Activated gamma-delta T cell treated with Interleukin-2 at 50 U/mL for 16 hours (primary cell): ENCODE measurements around the gene INTS3.

Experiments
- DNase-seq: peaks from one replicate; pipeline ENCODE4 v3.0.0-alpha.2; 2020

The INTS3 gene

DNA sequence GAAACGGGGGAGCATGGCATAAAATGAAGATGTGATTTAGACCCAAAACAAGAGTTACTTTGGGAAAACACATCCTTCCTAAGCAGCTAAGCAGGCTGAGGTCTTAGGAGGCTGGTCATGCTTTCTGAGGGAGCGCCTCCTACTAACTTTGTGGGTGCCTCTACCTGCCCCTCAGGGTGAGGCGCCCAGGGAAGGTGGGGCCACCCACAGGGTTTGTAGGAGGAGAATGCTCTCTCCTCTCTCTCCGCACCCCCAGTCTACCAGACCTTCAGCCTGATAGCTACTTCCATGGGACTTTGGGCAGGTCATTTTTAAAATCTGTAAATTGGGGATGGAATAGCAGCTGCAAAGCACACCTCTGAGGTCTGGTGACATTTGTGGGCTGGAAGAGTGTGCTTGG, 71.2 kb downstream of the INTS3 start:
- no peak for DNase-seq

DNA sequence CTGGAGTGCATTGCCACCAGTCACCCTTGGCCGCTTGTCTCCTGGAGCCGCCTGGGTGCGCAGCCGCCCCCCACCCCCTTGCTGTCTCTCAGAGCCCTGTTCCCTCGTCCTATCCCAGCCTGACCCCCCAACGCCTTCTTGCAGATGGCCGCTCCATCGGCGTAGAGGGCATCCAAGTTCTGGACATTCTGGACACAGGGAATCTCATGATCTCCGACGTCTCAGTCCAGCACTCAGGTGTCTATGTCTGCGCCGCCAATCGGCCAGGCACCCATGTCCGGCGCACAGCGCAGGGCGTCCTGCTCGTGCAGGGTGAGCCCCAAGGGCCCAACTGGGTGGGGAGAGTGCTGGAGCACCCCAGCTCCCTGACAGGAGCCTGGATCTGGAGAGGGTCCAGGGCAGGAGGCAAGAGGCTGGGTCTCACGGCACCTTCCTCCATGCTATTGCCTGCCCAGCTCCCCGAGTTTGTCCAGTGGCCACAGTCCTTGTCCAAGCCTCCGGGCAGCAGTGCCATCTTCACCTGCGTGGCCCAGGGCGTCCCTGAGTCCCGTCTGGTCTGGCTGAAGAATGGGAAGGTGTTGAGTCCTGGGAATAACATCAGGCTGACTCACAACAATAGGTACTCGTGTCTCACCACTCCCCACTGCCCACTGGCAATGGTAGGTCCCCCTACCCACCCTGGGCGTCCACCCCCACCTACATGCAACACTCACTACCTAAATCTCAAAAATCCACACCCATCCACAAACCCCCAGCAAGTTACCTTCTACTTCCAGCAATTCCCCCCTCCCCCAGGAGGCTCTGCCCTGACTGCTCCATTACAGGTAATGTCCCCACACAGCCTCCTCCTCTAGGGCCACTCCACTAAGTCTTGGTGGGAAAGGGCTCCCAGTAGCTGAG, 72.0 kb downstream of the INTS3 start:
- no peak for DNase-seq

GRCh38 chr1:153800516-153800915, 72.7 kb downstream of the INTS3 start:
- DNase-seq = no peak

GRCh38 chr1:153801028-153801625, 73.3 kb downstream of the INTS3 start:
- no peak for DNase-seq

DNA sequence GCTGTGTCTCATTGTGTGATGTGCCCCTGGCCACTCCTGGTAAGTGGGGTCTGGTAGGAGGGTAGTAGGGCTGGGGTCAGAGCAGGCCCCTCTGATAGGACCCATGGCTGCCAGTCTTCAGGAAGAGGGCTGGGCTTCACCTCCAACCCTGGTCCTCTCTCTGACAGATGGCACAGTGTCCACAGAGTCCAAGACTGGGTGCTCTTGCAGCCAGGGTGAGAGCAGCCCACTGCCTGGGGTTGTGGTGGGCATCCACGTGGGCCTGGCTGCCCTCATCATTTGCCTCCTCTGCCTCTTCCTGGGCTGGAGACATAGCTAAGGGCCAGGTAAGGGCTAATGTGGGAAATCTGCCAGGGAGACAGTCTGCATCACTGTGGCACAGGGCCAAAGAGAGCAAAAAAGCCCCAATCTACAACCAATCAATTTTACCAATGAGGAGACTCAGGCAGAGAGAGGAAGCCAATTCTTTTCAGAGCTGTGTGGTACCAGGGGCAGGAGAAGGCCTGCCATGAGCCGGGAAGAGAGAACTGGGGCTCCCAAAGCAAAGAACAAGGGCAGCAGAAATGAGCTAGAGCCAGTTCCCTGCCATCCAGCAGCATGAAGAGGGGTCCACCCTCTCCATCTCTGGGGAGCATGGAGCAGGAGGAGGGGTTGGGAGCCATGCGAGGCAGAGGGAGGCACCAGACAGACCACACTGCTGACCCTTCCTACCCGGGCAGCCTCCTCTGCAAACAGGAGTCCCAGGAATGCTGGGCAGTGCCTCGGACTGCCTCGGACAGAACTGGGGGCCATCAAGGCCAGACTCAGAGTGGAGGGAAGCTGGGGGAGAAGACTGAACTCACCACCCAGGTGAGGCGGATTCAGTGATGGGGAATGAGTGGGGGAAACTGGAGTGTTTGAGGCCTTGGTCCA, 74.2 kb downstream of the INTS3 start:
- no peak for DNase-seq

DNA sequence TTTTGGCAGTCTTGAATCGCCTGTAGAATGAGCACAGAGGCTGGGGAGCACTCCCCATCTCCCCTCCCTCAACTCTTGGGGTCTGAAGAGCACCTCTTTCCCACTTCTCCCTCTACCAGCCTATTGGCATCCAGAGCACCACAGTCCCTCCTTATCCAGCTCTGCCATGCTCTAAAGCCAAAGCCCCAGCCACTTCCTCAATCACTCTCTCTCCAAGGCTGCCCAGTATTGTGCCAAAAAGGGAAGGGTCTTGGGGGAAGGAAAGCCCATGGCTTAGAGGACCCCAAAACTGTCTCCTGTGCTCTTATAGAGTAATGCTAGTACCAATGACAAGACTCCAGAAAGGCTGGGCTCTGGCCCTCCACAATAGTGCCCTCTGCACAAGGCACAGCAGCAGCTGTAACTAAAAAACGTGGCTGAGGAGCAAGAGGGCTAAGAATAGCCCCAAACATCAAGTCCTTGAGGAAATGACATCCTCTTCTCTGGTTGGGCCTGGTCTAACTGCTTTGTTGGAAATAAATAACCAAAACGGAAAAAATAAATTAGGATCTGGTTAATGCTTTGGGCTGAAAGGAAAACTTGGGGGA, 75.7 kb downstream of the INTS3 start:
- no peak for DNase-seq

DNA sequence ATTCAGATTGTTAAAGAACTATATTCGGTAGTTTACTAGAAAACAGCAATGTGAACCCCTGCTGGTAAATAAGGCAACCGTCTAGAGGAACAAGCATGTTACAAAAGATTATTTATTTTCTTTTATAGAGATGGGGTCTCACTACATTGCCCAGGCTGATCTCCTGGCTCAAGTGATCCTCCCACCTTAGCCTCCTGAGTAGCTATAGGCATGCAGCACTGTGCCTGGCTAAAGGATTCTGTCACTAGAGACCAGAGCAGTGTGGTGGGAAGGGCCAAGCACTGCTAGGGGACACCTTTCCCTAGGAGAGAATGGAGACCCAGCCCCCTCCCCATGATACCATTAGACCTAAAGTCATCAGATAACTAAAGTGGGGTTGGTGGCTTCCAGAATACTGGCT, 76.3 kb downstream of the INTS3 start:
- no peak for DNase-seq

DNA sequence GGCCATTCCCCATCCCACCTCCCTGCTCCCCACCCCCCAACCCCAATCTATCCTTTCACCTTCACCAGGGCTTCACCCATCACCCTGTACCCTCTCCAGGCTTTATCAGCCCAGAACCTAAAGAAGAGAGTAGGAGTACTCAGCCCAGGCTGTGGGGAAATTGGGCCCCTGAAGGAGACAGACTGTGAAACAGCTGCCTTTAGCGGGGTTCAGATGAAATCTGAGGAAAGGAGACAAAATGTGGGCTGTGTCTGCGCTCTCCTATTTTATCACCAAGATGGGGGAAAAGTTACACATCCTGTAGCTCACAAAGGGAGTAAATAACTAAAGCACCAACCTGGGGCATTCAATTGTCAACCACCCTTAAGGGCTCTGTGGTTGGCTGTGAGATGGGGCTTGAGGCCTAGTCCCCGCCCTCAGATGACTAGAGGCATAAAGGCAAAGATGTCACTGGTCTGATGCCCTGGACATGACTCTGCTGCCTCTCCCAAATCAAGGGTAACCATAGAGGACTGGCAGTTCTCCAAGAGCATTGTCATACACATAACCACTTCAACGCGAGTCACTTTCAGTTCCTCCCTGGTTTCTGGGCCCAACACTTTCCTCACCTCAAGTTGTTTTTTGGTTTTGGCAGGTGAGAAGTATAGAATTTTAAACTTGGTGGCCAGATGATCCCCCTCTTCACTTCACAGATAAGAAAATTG, 77.3 kb downstream of the INTS3 start:
- peak; percentile 72 for DNase-seq

DNA sequence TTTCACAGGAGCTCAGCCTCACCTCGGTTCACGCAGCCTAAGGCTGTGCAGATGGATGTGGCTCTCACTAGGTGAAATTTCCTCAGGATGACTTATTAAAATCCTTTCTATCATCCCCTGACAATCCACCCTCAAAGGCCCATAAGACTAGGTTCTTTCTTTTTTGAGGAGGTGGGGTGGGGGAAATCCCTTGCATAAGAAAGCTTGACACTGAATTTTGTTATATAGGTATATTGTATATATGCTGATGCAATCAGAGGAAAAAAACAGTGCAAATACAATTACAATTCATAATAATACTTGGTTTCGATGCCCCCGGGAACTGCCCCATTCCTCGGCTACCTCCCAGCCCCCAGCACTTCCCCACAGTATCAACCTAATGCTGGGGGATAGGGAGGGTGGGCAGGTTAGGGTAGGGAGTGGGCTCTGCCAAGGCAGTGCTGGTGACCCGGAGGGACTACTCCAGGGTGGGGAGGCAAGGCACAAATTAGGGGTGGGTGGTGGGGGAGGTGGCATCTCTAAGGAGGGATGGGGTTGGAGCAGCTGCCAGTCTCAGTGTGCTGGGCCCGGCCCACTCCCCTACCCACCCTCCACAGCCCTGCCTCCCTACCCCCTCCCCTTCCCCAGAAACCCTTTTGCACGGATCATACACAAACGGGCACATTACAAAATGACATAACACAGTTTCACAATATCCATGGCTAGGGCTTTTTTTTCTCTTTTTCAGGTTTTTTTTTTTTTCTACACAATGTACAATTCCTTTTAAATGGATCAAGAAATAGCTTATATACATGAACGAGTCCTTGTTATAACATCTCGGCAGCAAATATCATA, 78.3 kb downstream of the INTS3 start:
- no peak for DNase-seq

DNA sequence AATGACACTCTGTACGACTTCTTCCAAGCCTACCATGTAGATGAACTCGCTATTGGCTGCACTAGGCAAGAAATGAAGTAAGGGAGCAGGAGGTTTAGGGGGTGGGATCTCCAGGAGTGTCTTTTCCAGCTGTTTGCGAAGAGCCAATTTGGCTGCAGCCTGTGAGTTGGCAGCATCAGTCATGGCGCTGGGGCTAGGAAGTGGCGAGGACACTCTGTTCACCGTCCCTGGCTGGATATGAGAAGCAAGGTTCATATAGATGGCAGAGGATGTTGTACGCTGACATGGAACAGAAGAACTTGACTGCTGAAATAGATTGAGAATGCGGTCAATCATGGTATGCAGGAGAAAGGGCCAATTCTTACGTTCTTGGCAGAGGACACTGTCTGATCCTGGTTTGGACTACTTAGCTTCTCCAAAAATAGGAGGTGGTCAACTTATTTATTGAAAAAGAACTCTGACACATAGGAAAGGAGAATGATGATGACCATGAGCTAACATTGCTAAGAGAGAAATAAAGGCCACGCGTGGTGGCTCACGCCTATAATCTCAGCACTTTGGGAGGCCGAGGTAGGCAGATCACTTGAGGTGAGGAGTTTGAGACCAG, 88.5 kb downstream of the INTS3 start:
- no peak for DNase-seq

- DNase-seq = no peak
These were observed 91.0 kb downstream of the INTS3 start for GRCh38 chr1:153818876-153819275.
